GM12864 (cell line): ENCODE measurements around the gene UBL4A.

ENCODE experiments used
- DNase-seq: peaks from one replicate; pipeline ENCODE4 v3.0.0-alpha.2; 2011; ENCODE audit warnings: low read depth
- H3K4me3 ChIP-seq: 2 replicates; pipeline ENCODE4 v1.5.1; 2011; ENCODE audit warnings: mild to moderate bottlenecking, low read depth, low read length, control low read depth
- CTCF ChIP-seq: IDR thresholded peaks from 2 replicates; pipeline ENCODE4 v1.5.1; 2011; ENCODE audit warnings: low read depth, mild to moderate bottlenecking, moderate library complexity, low read length, control low read depth, inconsistent platforms; ENCODE audit errors: missing control alignments

The UBL4A gene

DNA sequence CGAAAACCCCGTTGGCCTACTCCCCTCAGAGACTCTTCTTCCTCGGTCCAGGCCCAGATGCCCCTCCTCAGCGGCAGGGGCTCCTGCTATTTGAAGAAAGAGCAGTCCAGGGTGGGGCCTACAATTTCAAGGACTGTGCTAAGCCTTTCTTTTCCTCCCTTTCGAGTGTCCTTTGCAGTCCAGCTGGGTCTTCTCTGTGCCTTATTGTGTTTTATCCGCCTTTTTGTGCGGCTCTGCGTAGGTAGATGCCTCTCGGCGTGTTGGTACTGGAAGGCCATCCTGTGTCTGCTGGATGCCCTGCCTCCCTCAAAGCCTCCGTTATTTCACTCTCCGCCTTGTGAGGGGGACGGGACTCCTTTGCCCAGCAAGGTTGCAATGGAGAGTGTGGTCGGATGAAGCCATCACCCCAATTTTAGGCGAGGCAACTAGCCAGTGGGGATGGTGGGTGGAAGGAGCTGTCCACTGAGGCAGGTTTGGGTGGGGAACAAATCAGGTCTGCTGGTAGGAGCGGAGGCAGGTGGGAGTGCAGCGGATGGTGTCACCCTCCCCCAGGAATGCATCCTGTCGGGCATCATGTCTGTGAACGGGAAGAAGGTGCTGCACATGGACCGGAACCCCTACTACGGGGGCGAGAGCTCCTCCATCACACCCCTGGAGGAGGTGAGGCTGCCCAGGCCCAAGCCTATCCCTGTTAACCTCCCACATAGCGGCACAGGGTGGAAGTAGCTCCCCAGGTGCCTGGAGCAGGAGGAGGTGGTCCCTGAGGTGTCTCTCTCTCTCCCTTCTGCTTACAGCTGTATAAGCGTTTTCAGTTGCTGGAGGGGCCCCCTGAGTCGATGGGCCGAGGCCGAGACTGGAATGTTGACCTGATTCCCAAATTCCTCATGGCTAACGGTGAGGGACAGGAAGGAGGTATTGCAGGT, 48.2 kb downstream of the UBL4A start:
- H3K4me3 ChIP-seq = peak overlapping the region; percentile 55
- DNase-seq = no peak
- no peak for TF ChIP-seq CTCF

GRCh38 chrX:154436983-154437752, 49.2 kb downstream of the UBL4A start, which contains the start of gene GDI1:
TSS of gene GDI1 (plus strand) at chrX:154437154. CDS start at chrX:154437255, 101 bp downstream.
- peak within 1 kb of the TSS; percentile 55 for H3K4me3 ChIP-seq
- no peak for TF ChIP-seq CTCF
- no peak for DNase-seq

- no peak for TF ChIP-seq CTCF
- H3K4me3 ChIP-seq = peak overlapping the region; percentile 55
- DNase-seq = no peak
Observed at GRCh38 chrX:154436374-154436982, 49.9 kb downstream of the UBL4A start.

DNA sequence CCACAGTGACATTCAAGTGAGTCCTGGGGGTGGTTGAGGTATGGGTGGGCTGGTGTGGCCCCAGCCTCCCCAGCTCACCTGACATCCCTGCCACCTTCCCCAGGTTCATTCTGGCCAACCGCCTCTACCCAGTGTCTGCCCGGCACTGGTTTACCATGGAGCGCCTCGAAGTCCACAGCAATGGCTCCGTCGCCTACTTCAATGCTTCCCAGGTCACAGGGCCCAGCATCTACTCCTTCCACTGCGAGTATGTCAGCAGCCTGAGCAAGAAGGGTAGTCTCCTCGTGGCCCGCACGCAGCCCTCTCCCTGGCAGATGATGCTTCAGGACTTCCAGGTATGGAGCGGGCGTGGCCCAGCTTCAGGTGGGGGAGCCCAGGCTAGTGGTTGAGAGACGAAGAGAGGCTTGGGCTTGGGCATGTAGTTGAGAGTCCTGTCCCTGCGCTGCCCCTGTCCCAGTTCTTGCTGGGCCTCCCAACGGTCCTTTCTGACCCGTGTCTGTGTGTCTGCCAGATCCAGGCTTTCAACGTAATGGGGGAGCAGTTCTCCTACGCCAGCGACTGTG, 51.2 kb downstream of the UBL4A start:
- no peak for DNase-seq

GRCh38 chrX:154434394-154435168, 51.8 kb downstream of the UBL4A start:
- no peak for TF ChIP-seq CTCF
- H3K4me3 ChIP-seq = no peak overlapping the region
- no peak for DNase-seq

More for the DNA sequence above, 51.2 kb downstream of the UBL4A start:
- H3K4me3 ChIP-seq = no peak overlapping the region
- no peak for TF ChIP-seq CTCF
